ENCODE measurements around the gene CCDC152. TPM values are rescaled to one million over a fixed set of nuclear protein-coding genes. Genes with fewer than 3 reads are reported as not detected.

CCDC152 gene
- total RNA-seq, 1 experiment from 2014 or later: not detected

DNA sequence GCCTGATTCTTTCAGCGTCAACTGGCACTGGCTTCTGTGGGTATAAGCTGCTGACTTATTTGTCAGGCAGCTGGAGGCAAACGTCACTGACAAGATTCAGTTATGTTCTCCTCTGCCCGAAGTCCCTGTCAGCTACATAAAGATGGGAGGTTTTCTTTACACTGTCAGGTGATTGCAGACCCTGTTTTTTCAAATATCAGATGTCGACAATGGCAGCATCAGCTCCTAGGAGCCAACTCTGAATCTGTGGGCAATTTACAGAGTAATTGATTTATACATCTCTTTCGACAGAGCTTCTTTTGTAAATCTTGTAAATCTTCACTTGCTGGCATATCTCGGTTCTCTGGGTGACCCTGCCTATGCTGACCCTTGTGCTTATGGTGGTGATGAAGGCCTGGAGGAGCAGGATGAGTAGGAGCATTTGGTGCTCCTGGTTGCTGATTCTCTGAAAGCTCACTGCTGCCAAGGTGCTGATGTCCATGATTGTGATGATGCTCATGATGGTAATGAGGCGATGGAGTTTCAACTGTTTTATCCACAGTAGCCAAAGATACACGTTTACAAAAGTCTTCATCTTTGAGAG is 44.2 kb downstream of the CCDC152 start:
- CTCF ChIA-PET: no interaction called here
- H3K36me3 ChIP-seq (ENCODE audit: control insufficient read depth, insufficient read depth, low read length): 0 out of 2 replicates have a peak, but pooled peaks cover 2% of the 10 kb centered on the region
- H3K9me3 ChIP-seq: 0 out of 2 replicates have a peak, but pooled peaks cover 3% of the 10 kb centered on the region
- Mint-ChIP-seq H3K36me3 (ENCODE audit: insufficient read depth, unreplicated experiment) (peaks cover 17% of the 10 kb centered on the region), H3K9me3 (ENCODE audit: unreplicated experiment) (no peaks in the 10 kb centered on the region), H3K27me3 (ENCODE audit: insufficient read depth, unreplicated experiment) (no peaks in the 10 kb centered on the region), H3K4me1 (ENCODE audit: low read depth, unreplicated experiment) (no peaks in the 10 kb centered on the region), H3K4me3 (ENCODE audit: unreplicated experiment) (no peak overlapping the region), H3K27ac (ENCODE audit: unreplicated experiment) (no peak overlapping the region)
- H3K4me3 ChIP-seq (ENCODE audit: low read depth, low read length): no peak overlapping the region
- H3K4me1 ChIP-seq: no peaks in the 10 kb centered on the region; the same call in 1 of the 2 replicates
- BruUV-seq (replicated peaks): TSS peak; percentile 42
- no peaks in the 10 kb centered on the region for H3K27me3 ChIP-seq (replicated peaks; ENCODE audit: control insufficient read depth, insufficient read depth, low read length)
- no peak for DNase-seq
- intact Hi-C loops (cut with micrococcal nuclease; ENCODE audit: unreplicated experiment): no loop called here
- TF ChIP-seq, protein P1, sequence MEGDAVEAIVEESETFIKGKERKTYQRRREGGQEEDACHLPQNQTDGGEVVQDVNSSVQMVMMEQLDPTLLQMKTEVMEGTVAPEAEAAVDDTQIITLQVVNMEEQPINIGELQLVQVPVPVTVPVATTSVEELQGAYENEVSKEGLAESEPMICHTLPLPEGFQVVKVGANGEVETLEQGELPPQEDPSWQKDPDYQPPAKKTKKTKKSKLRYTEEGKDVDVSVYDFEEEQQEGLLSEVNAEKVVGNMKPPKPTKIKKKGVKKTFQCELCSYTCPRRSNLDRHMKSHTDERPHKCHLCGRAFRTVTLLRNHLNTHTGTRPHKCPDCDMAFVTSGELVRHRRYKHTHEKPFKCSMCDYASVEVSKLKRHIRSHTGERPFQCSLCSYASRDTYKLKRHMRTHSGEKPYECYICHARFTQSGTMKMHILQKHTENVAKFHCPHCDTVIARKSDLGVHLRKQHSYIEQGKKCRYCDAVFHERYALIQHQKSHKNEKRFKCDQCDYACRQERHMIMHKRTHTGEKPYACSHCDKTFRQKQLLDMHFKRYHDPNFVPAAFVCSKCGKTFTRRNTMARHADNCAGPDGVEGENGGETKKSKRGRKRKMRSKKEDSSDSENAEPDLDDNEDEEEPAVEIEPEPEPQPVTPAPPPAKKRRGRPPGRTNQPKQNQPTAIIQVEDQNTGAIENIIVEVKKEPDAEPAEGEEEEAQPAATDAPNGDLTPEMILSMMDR (IDR thresholded peaks at IDR 0.05; ENCODE audit: insufficient read depth in 1 of 2, low read depth in 1 of 2, low read length in 1 of 2, severe bottlenecking in 1 of 2, unreplicated experiment in 1 of 2): no peak
- POLR2A ChIA-PET: no interaction called here

DNA sequence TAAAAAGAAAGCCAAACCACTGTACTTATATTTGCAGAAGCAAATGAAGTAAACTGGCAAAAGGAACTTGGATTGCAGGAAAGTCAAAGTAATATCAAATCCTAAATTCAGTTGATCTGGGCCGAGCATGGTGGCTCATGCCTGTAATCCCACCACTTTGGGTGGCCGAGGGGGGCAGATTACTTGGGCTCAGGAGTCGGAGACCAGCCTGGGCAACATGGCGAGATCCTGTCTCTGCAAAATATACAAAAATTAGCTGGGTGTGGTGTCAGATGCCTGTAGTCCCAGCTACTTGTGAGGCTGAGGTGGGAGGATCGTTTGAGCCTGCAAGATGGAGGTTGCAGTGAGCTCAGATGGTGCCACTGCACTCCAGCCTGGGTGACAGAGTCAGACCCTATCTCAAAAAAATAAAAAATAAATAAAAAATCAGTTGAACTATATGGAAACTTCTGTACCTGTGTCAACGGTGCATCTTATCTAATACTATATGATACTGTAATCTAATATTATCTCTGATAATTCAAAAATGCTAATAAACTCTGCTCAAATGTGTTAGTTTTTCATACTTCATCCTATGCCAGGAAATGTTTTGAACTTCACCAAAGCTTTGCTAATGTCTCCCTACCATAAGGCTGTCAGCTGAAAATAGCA is 45.0 kb downstream of the CCDC152 start:
- Mint-ChIP-seq H3K4me3 (ENCODE audit: unreplicated experiment) (no peak overlapping the region), H3K27me3 (ENCODE audit: insufficient read depth, unreplicated experiment) (no peaks in the 10 kb centered on the region), H3K36me3 (ENCODE audit: insufficient read depth, unreplicated experiment) (peaks cover 25% of the 10 kb centered on the region), H3K9me3 (ENCODE audit: unreplicated experiment) (no peaks in the 10 kb centered on the region), H3K27ac (ENCODE audit: unreplicated experiment) (no peak overlapping the region), H3K4me1 (ENCODE audit: low read depth, unreplicated experiment) (no peaks in the 10 kb centered on the region)
- Histone ChIP-seq H3K4me1 (no peaks in the 10 kb centered on the region; the same call in 1 of the 2 replicates), H3K4me3 (ENCODE audit: low read depth, low read length) (no peak overlapping the region), H3K9me3 (0 out of 2 replicates have a peak, but pooled peaks cover under 1% of the 10 kb centered on the region), H3K36me3 (ENCODE audit: control insufficient read depth, insufficient read depth, low read length) (0 out of 2 replicates have a peak, but pooled peaks cover 2% of the 10 kb centered on the region), H3K27me3 (replicated peaks; ENCODE audit: control insufficient read depth, insufficient read depth, low read length) (no peaks in the 10 kb centered on the region)
- CTCF ChIA-PET: no interaction called here
- BruUV-seq (replicated peaks): no TSS peak
- DNase-seq: no peak
- POLR2A ChIA-PET: no interaction called here
- TF ChIP-seq, protein P1 (IDR thresholded peaks at IDR 0.05; ENCODE audit: insufficient read depth in 1 of 2, low read depth in 1 of 2, low read length in 1 of 2, severe bottlenecking in 1 of 2, unreplicated experiment in 1 of 2): no peak
- intact Hi-C loops (cut with micrococcal nuclease; ENCODE audit: unreplicated experiment): no loop called here

DNA sequence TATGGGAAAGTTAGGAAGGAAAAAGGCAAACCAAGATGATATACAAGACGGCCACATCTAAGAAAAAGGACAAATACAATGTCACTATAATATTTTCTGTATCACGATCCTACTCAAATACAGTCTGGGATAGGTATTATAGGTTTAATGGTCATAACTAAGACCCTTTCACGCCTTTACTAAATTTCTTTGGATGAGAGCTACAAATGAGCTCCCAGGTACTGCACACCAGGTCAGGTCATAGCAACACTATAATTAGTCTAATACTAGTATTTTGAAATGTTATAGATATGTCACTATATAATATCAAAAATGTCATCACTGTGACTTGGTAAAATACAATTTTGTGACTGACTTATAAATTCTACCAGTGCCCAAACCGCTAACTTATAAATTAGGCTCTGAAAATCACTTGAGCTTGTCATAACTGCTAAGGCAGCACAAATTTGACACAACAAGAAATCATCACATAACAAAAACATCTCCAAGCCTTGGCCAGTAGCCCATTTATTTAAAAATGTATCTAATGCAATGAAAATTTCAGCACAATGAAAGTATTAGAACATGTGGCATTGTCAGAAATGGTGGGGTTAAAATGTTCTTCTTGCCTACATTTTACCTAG is 48.2 kb downstream of the CCDC152 start:
- TF ChIP-seq, protein P1 (IDR thresholded peaks at IDR 0.05; ENCODE audit: insufficient read depth in 1 of 2, low read depth in 1 of 2, low read length in 1 of 2, severe bottlenecking in 1 of 2, unreplicated experiment in 1 of 2): no peak
- BruUV-seq (replicated peaks): no TSS peak
- Mint-ChIP-seq H3K27ac (ENCODE audit: unreplicated experiment) (no peak overlapping the region), H3K36me3 (ENCODE audit: insufficient read depth, unreplicated experiment) (peaks cover 29% of the 10 kb centered on the region), H3K4me3 (ENCODE audit: unreplicated experiment) (no peak overlapping the region), H3K4me1 (ENCODE audit: low read depth, unreplicated experiment) (peaks cover 11% of the 10 kb centered on the region), H3K27me3 (ENCODE audit: insufficient read depth, unreplicated experiment) (no peaks in the 10 kb centered on the region), H3K9me3 (ENCODE audit: unreplicated experiment) (no peaks in the 10 kb centered on the region)
- no peak overlapping the region for H3K4me3 ChIP-seq (ENCODE audit: low read depth, low read length)
- intact Hi-C loops (cut with micrococcal nuclease; ENCODE audit: unreplicated experiment): no loop called here
- no peaks in the 10 kb centered on the region for H3K4me1 ChIP-seq
- no peaks in the 10 kb centered on the region for H3K27me3 ChIP-seq (replicated peaks; ENCODE audit: control insufficient read depth, insufficient read depth, low read length)
- CTCF ChIA-PET: no interaction called here
- 0 out of 2 replicates have a peak, but pooled peaks cover 2% of the 10 kb centered on the region for H3K36me3 ChIP-seq (ENCODE audit: control insufficient read depth, insufficient read depth, low read length)
- POLR2A ChIA-PET: no interaction called here
- DNase-seq: no peak
- no peaks in the 10 kb centered on the region for H3K9me3 ChIP-seq

All from Caco-2 (cell line).